ENCODE results near the gene KCTD1.

Gene KCTD1

GRCh38 chr18:26460449-26461091, 87.8 kb downstream of the KCTD1 start:
- no peaks in the 10 kb centered on the region for H3K27me3 ChIP-seq (ENCODE audit: insufficient read depth, low read length, poor library complexity)
- no peaks in the 10 kb centered on the region for H3K9me3 ChIP-seq (ENCODE audit: insufficient read depth, low read length, severe bottlenecking)
- H4K20me1 ChIP-seq (ENCODE audit: insufficient read depth, low read length), result no peaks in the 10 kb centered on the region
- H3K4me1 ChIP-seq (ENCODE audit: insufficient read depth, low read length), result no peaks in the 10 kb centered on the region
- H3K27ac ChIP-seq (ENCODE audit: low read length), result no peak overlapping the region
- no peak overlapping the region for H2AFZ ChIP-seq (ENCODE audit: low read depth, low read length)
- DNase-seq (no peak), ATAC-seq (ENCODE audit: insufficient read depth, low read depth) (no peak)
- no peaks in the 10 kb centered on the region for H3K79me2 ChIP-seq (ENCODE audit: insufficient read depth, low read length)
- no peak overlapping the region for H3K4me2 ChIP-seq (ENCODE audit: insufficient read depth, low read length)
- no peak overlapping the region for H3K9ac ChIP-seq (ENCODE audit: low read depth, low read length)
- no peak for TF ChIP-seq EZH2 (IDR thresholded peaks at IDR 0.05; ENCODE audit: borderline replicate concordance, low read depth, low read length, severe bottlenecking)
- TF ChIP-seq CTCF (IDR thresholded peaks at IDR 0.05; ENCODE audit: borderline replicate concordance, extremely low read depth, low read length, poor library complexity, severe bottlenecking), result no peak
- H3K4me3 ChIP-seq (ENCODE audit: low read depth in 1 of 2, low read length in 2 of 2), result no peak overlapping the region
- peaks cover 44% of the 10 kb centered on the region for H3K36me3 ChIP-seq (ENCODE audit: insufficient read depth, low read length)

GRCh38 chr18:26459884-26460283, 88.5 kb downstream of the KCTD1 start:
- Histone ChIP-seq H3K9ac (ENCODE audit: low read depth, low read length) (no peak overlapping the region), H3K9me3 (ENCODE audit: insufficient read depth, low read length, severe bottlenecking) (no peaks in the 10 kb centered on the region), H3K27ac (ENCODE audit: low read length) (no peak overlapping the region), H3K4me2 (ENCODE audit: insufficient read depth, low read length) (no peak overlapping the region), H3K36me3 (ENCODE audit: insufficient read depth, low read length) (peaks cover 42% of the 10 kb centered on the region), H2AFZ (ENCODE audit: low read depth, low read length) (no peak overlapping the region), H4K20me1 (ENCODE audit: insufficient read depth, low read length) (no peaks in the 10 kb centered on the region), H3K27me3 (ENCODE audit: insufficient read depth, low read length, poor library complexity) (no peaks in the 10 kb centered on the region), H3K79me2 (ENCODE audit: insufficient read depth, low read length) (no peaks in the 10 kb centered on the region), H3K4me1 (ENCODE audit: insufficient read depth, low read length) (no peaks in the 10 kb centered on the region), H3K4me3 (ENCODE audit: low read depth in 1 of 2, low read length in 2 of 2) (no peak overlapping the region)
- no peak for DNase-seq
- no peak for ATAC-seq (ENCODE audit: insufficient read depth, low read depth)
- no peak for TF ChIP-seq EZH2 (IDR thresholded peaks at IDR 0.05; ENCODE audit: borderline replicate concordance, low read depth, low read length, severe bottlenecking)
- TF ChIP-seq CTCF (IDR thresholded peaks at IDR 0.05; ENCODE audit: borderline replicate concordance, extremely low read depth, low read length, poor library complexity, severe bottlenecking), result no peak

DNA sequence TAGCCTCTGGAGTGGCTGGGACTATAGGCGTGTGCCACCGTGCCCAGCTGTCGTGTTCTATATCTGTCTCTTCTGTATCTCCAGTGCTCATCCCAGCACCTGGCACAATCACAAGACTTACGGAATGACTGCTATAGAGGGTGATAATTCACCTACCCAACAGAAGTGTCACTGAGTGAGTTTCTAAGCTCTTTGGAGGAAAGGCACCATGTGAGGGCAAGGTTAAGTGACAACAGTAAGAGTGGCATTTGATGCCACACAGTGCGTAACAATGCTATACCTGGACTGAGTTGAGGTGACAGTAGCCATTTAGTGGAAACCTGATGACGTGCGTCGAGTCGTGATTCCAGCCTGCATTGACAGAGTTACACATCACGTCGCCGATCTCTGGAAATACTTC, 89.0 kb downstream of the KCTD1 start:
- TF ChIP-seq CTCF (IDR thresholded peaks at IDR 0.05; ENCODE audit: borderline replicate concordance, extremely low read depth, low read length, poor library complexity, severe bottlenecking), result no peak
- TF ChIP-seq EZH2 (IDR thresholded peaks at IDR 0.05; ENCODE audit: borderline replicate concordance, low read depth, low read length, severe bottlenecking), result no peak
- no peak for DNase-seq
- Histone ChIP-seq H3K4me1 (ENCODE audit: insufficient read depth, low read length) (no peaks in the 10 kb centered on the region), H3K4me3 (ENCODE audit: low read depth in 1 of 2, low read length in 2 of 2) (no peak overlapping the region), H4K20me1 (ENCODE audit: insufficient read depth, low read length) (no peaks in the 10 kb centered on the region), H3K79me2 (ENCODE audit: insufficient read depth, low read length) (no peaks in the 10 kb centered on the region), H3K27me3 (ENCODE audit: insufficient read depth, low read length, poor library complexity) (no peaks in the 10 kb centered on the region), H3K9ac (ENCODE audit: low read depth, low read length) (no peak overlapping the region), H3K36me3 (ENCODE audit: insufficient read depth, low read length) (peaks cover 45% of the 10 kb centered on the region), H3K27ac (ENCODE audit: low read length) (no peak overlapping the region), H3K9me3 (ENCODE audit: insufficient read depth, low read length, severe bottlenecking) (no peaks in the 10 kb centered on the region), H3K4me2 (ENCODE audit: insufficient read depth, low read length) (no peak overlapping the region), H2AFZ (ENCODE audit: low read depth, low read length) (no peak overlapping the region)
- no peak for ATAC-seq (ENCODE audit: insufficient read depth, low read depth)

All from DND-41 (cell line).